ENCODE data around the gene SLC35D2.
"Not testable (repeated sequence)": the region's sequence is repeated elsewhere in the genome, so short reads cannot be mapped to it uniquely, and the experiment has no call there.

SLC35D2 gene

DNA sequence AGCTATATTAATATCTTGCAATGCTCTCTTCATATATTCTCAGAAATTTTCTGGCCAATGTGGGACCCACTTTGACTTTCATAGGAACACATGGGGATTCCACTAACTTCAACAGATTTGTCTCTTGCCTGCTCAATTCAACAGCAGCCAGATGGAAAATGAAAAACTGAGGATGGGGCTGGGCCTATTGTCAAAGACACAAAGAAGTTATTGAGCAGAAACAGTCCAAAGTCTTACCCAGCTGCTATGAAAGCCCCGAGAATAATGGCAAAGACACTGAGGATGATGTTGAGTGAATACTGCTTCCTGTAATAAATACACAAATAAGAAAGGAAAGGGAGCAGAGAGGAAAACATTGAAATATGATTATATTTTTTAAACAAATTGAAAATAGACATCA lies 32.6 kb downstream of the SLC35D2 start:
- DNase-seq (ENCODE audit: insufficient read length, low spot score) (no peak), FAIRE-seq (peak; percentile 11)
- no peak for TF ChIP-seq POLR2A (IDR thresholded peaks at IDR 0.05; ENCODE audit: low read depth, low read length)

- TF ChIP-seq POLR2A (IDR thresholded peaks at IDR 0.05; ENCODE audit: low read depth, low read length) = no peak
- FAIRE-seq = no peak
- DNase-seq (ENCODE audit: insufficient read length, low spot score) = no peak
Measured at GRCh38 chr9:96348261-96348660, 35.2 kb downstream of the SLC35D2 start.

GRCh38 chr9:96345551-96345950 lies 38.0 kb downstream of the SLC35D2 start:
- no peak for TF ChIP-seq POLR2A (IDR thresholded peaks at IDR 0.05; ENCODE audit: low read depth, low read length)
- no peak for FAIRE-seq
- no peak for DNase-seq (ENCODE audit: insufficient read length, low spot score)

GRCh38 chr9:96344458-96345180 lies 38.9 kb downstream of the SLC35D2 start:
- DNase-seq (ENCODE audit: insufficient read length, low spot score) (peak; percentile 95), FAIRE-seq (peak; percentile 78)

DNA sequence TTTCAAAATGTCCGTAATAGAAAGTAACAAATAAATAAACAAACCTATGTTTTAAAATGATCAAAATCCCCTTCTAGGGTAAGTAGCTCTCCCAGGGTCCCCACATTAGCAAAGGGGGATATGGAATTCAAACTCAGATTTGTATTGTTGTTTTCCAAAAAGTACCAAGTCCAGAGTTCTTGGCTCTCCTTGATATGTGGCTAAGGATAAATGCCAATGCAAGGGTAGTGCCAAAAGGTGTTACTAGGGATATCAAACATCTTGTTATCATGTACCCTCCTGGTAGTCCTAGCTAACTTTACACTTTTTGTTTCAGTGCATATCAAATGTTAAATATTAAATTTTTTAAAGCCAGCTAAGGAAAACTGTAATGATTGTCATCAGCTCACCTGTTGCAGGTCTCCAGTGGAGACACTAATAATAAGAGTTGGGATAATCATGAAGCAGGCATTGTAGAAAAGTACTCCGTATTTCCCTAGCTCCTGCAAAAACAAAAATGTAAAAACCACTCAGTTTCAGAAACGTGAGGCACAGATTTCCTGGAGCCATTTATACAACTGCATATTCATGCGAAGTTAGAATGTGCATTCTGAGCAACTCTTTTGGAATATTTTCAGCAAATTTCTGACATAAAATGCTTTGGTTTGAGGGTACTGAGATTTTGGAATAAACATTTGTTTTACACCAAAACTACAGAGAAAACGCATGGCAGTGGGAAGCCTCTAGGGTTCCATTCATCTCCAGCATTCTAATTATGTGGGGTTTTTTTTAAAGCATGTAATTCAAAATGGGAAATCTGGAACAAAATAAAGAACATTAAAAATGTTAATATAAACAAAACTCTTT lies 39.8 kb downstream of the SLC35D2 start:
- DNase-seq (ENCODE audit: insufficient read length, low spot score) = no peak
- no peak for TF ChIP-seq POLR2A (IDR thresholded peaks at IDR 0.05; ENCODE audit: low read depth, low read length)
- peak; percentile 75 for FAIRE-seq

More at GRCh38 chr9:96344458-96345180, 38.9 kb downstream of the SLC35D2 start:
- TF ChIP-seq POLR2A (IDR thresholded peaks at IDR 0.05; ENCODE audit: low read depth, low read length) = no peak

- FAIRE-seq (no peak), DNase-seq (ENCODE audit: insufficient read length, low spot score) (no peak)
Measured at GRCh38 chr9:96342571-96343245, 40.8 kb downstream of the SLC35D2 start.

DNA sequence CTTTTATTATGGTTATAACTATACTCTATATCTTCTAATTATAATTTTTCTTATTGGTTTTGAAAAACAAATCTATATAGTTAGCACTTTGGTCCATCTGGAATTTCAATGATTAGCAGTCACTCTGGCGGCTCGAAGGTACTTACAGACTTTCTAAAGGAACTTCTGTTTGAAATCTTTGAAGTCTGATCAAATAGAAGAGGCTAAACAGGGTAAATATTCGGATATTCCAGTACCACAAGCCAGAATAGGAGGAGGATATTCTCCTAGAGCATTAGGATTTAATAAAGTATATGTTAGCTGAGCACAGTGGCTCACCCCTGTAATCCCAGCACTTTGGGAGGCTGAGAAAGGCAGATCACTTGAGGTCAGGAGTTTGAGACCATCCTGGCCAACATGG lies 42.8 kb downstream of the SLC35D2 start:
- no peak for FAIRE-seq
- DNase-seq (ENCODE audit: insufficient read length, low spot score) = no peak
- no peak for TF ChIP-seq POLR2A (IDR thresholded peaks at IDR 0.05; ENCODE audit: low read depth, low read length)

More at GRCh38 chr9:96342571-96343245, 40.8 kb downstream of the SLC35D2 start:
- TF ChIP-seq POLR2A (IDR thresholded peaks at IDR 0.05; ENCODE audit: low read depth, low read length) = no peak

DNA sequence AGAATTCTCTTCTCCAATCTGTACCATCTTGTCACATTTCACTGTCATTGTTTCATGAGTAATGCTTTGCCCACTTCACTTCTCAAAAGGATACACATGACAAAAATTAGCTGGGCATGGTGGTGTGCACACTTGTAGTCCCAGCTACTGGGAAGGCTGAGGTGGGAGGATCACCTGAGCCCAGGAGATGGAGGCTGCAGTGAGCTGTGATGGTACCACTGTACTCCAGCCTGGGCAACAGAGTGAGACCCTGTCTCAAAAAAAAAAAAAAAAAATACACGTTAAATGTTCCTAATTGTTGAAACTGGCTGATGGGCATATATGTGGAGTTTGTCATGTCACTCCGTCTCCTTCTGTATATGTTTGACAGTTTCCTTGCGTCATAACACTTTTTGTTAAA lies 45.2 kb downstream of the SLC35D2 start:
- FAIRE-seq (no peak), DNase-seq (ENCODE audit: insufficient read length, low spot score) (no peak)
- TF ChIP-seq POLR2A (IDR thresholded peaks at IDR 0.05; ENCODE audit: low read depth, low read length) = no peak

DNA sequence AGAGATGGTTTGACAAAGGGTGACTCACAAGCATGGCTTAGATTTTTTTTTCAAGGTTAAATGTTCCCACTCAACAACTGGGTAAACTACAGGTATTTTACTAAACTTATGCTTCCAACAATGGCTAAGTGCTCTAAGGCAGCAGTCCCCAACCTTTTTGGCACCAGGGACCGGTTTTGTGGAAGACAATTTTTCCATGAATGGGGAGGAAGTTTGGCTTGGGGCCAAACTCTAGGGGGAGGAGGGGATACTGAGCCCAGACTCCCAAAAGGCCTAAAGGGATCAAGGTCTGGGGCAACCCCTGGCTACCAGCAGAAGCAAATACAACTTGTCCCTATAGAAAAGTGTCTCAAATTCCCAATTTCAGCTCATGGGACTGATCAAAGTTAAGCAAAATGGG lies 49.6 kb downstream of the SLC35D2 start:
- TF ChIP-seq POLR2A (IDR thresholded peaks at IDR 0.05; ENCODE audit: low read depth, low read length) = no peak
- peak; percentile 73 for FAIRE-seq
- DNase-seq (ENCODE audit: insufficient read length, low spot score) = no peak

DNA sequence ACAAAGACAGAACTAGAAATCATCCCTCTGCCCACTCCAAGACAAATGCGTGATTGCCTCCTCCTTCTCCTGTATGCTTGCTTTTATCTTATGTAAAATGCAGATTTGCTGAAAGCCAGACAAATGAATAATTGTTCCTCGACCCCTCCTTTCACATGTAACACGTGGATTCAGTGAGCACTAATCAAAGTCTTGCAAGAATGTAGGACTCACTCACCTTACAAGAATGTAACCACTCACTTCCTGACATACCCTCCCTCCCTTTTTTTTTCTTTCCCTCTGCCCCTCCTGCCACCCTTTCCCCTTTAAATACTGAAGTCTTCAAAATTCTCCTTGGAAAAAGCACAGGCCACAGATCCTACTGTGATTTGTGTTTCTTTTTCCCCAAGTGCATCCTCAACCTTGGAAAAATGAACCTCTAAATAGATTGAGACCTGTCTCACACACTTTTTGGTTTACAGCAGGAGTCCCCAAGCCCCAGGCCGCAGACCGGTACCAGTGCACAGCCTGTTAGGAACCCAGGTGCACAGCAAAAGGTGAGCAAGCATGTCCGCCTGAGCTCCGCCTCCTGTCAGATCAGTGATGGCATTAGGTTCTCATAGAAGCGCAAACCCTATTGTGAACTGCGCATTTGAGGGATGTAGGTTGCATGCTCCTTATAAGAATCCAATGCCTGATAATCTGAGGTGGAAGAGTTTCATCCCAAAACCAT lies 52.1 kb downstream of the SLC35D2 start:
- DNase-seq (ENCODE audit: insufficient read length, low spot score) (peak; percentile 57), FAIRE-seq (peak; percentile 86)
- TF ChIP-seq POLR2A (IDR thresholded peaks at IDR 0.05; ENCODE audit: low read depth, low read length) = no peak

DNA sequence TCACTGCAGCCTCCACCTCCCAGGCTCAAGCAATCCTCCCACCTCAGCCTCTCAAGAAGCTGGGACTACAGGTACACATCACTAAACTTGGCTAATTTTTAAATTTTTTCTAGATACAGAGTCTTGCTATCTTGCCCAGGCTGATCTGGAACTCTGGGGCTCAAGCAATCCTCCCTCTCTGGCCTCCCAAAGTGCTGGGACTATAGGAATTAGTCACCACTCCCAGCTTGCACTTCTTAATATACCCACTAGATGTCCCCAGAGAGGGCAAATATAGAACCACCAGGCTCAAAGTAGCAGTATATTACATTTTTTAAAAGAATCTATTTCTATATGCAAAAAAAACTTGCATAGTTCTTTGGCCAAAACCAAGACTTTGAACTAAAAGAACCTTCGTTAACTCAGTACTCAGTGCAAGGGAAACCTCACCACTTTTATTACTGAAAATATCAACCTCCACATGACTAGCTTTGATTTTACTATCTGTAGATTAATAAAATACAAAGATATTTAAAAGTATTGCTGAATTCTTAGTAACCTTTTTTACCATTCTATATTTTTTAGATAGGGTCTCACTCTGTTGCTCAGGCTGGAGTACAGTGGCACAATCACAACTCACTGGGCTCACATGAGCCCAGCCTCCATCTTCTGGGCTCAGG lies 55.7 kb downstream of the SLC35D2 start:
- FAIRE-seq (peak; percentile 85), DNase-seq (ENCODE audit: insufficient read length, low spot score) (peak; percentile 45)

GRCh38 chr9:96323169-96323568 lies 60.3 kb downstream of the SLC35D2 start:
- FAIRE-seq (no peak), DNase-seq (ENCODE audit: insufficient read length, low spot score) (no peak)
- no peak for TF ChIP-seq POLR2A (IDR thresholded peaks at IDR 0.05; ENCODE audit: low read depth, low read length)

More for the DNA sequence above, 55.7 kb downstream of the SLC35D2 start:
- no peak for TF ChIP-seq POLR2A (IDR thresholded peaks at IDR 0.05; ENCODE audit: low read depth, low read length)

DNA sequence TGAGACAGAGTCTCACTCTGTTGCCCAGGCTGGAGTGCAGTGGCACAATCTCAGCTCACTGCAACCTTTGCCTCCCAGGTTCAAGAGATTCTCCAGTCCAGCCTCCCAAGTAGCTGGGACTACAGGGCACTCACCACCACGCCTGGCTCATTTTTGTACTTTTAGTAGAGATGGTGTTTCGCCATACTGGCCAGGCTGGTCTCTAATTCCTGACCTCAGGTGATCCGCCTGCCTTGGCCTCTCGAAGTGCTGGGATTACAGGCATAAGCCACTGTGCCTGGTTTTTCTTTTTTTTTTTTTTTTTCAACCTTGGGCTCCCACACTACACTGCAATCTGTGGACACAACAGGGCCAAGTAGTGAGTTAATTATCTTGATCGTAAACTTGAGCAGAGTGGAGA lies 60.8 kb downstream of the SLC35D2 start:
- FAIRE-seq; DNase-seq (ENCODE audit: insufficient read length, low spot score): not testable (repeated sequence)

- not testable (repeated sequence) for DNase-seq (ENCODE audit: insufficient read length, low spot score); FAIRE-seq
Measured at GRCh38 chr9:96322210-96322609, 61.3 kb downstream of the SLC35D2 start.
